ENCODE data around the gene GRAMD1A. TPM values are rescaled to one million over a fixed set of nuclear protein-coding genes. Genes with fewer than 3 reads are reported as not detected.

The GRAMD1A gene
- total RNA-seq, 1 experiment from 2014 or later: 75.4 TPM

GRCh38 chr19:34984287-34984686, 15.8 kb upstream of the GRAMD1A start:
- intact Hi-C loops (cut with micrococcal nuclease): no loop called here
- BruUV-seq (replicated peaks): no TSS peak
- Histone ChIP-seq H3K4me2 (ENCODE audit: low read length) (no peak overlapping the region), H2AFZ (ENCODE audit: low read depth, low read length, poor library complexity, severe bottlenecking) (no peak overlapping the region), H3K9ac (ENCODE audit: low read length) (no peak overlapping the region), H3K9me3 (ENCODE audit: control insufficient read depth in 1 of 2, insufficient read depth in 1 of 2, low read depth in 1 of 2, low read length in 2 of 2) (peaks cover 0 to 3% of the 10 kb centered on the region in 2 experiments; a peak in 1 of 4 replicates), H3K4me3 (replicated peaks in 1 of 2; ENCODE audit: low read depth in 1 of 2, low read length in 2 of 2) (no peak overlapping the region), H3K4me1 (ENCODE audit: control insufficient read depth in 1 of 2, insufficient read depth in 2 of 2, low read length in 2 of 2) (no peaks in the 10 kb centered on the region), H3K27ac (ENCODE audit: low read depth, low read length) (no peak overlapping the region), H3K36me3 (ENCODE audit: control insufficient read depth in 1 of 2, insufficient read depth in 2 of 2, low read length in 2 of 2) (no peaks in the 10 kb centered on the region), H3K9me2 (ENCODE audit: insufficient read depth) (no peaks in the 10 kb centered on the region; the same call in 1 of the 2 replicates), H3K79me2 (ENCODE audit: insufficient read depth, low read length) (no peaks in the 10 kb centered on the region), H4K20me1 (ENCODE audit: insufficient read depth) (no peaks in the 10 kb centered on the region), H3K27me3 (ENCODE audit: insufficient read depth, low read length) (no peaks in the 10 kb centered on the region)
- ChIA-PET CTCF (no interaction called here), POLR2A (no interaction called here), RAD21 (ENCODE audit: low non-redundant PET in 1 of 2, low total read pairs in 2 of 2, uncharacterized antibody in 2 of 2, unreplicated experiment in 2 of 2) (no interaction called here)
- DNase-seq (ENCODE audit: low read depth, low spot score): no peak
- TF ChIP-seq CBX3 (IDR thresholded peaks at IDR 0.05; ENCODE audit: low read depth) (peak; percentile 20; the same call in 1 of the 2 replicates), POLR2AphosphoS5 (IDR thresholded peaks at IDR 0.05; ENCODE audit: low read depth, low read length) (no peak)
- ATAC-seq: no peak

- H3K79me2 ChIP-seq (ENCODE audit: insufficient read depth, low read length): no peaks in the 10 kb centered on the region
- no peak overlapping the region for H3K27ac ChIP-seq (ENCODE audit: low read depth, low read length)
- intact Hi-C loops (cut with micrococcal nuclease): no loop called here
- no peak overlapping the region for H3K4me2 ChIP-seq (ENCODE audit: low read length)
- H3K27me3 ChIP-seq (ENCODE audit: insufficient read depth, low read length): no peaks in the 10 kb centered on the region
- POLR2A ChIA-PET: no interaction called here
- H3K9ac ChIP-seq (ENCODE audit: low read length): no peak overlapping the region
- CTCF ChIA-PET: no interaction called here
- no peak overlapping the region for H3K4me3 ChIP-seq (replicated peaks in 1 of 2; ENCODE audit: low read depth in 1 of 2, low read length in 2 of 2)
- no peaks in the 10 kb centered on the region for H3K36me3 ChIP-seq (ENCODE audit: control insufficient read depth in 1 of 2, insufficient read depth in 2 of 2, low read length in 2 of 2)
- H4K20me1 ChIP-seq (ENCODE audit: insufficient read depth): no peaks in the 10 kb centered on the region
- no peak for DNase-seq (ENCODE audit: low read depth, low spot score)
- no peak overlapping the region for H2AFZ ChIP-seq (ENCODE audit: low read depth, low read length, poor library complexity, severe bottlenecking)
- peaks cover 0 to 3% of the 10 kb centered on the region in 2 experiments; a peak in 1 of 4 replicates for H3K9me3 ChIP-seq (ENCODE audit: control insufficient read depth in 1 of 2, insufficient read depth in 1 of 2, low read depth in 1 of 2, low read length in 2 of 2)
- no peaks in the 10 kb centered on the region; the same call in 1 of the 2 replicates for H3K9me2 ChIP-seq (ENCODE audit: insufficient read depth)
- no peak for ATAC-seq
- no TSS peak for BruUV-seq (replicated peaks)
- RAD21 ChIA-PET (ENCODE audit: low non-redundant PET in 1 of 2, low total read pairs in 2 of 2, uncharacterized antibody in 2 of 2, unreplicated experiment in 2 of 2): no interaction called here
- H3K4me1 ChIP-seq (ENCODE audit: control insufficient read depth in 1 of 2, insufficient read depth in 2 of 2, low read length in 2 of 2): no peaks in the 10 kb centered on the region
- no peak for TF ChIP-seq CEBPB (IDR thresholded peaks at IDR 0.05; ENCODE audit: low read depth)
- no peak for TF ChIP-seq ELF1 (IDR thresholded peaks at IDR 0.05; ENCODE audit: borderline replicate concordance, low read depth)
- TF ChIP-seq EZH2phosphoT487 (IDR thresholded peaks at IDR 0.05; ENCODE audit: borderline replicate concordance): no peak
- TF ChIP-seq SRF (IDR thresholded peaks at IDR 0.05; ENCODE audit: low read depth): no peak
- TF ChIP-seq CBX3 (IDR thresholded peaks at IDR 0.05; ENCODE audit: low read depth): no peak
- no peak for TF ChIP-seq EZH2 (IDR thresholded peaks at IDR 0.05)
- TF ChIP-seq RAD21 (IDR thresholded peaks at IDR 0.05; ENCODE audit: low read depth): no peak
These were observed 14.7 kb upstream of the GRAMD1A start for GRCh38 chr19:34985249-34986022.
